Neutrophil (primary cell): Measurements from ENCODE around the gene UROD.

ENCODE experiments used
- H3K27ac ChIP-seq: fragments of 200-600 bp; sonication (generic); 2 replicates; pipeline ENCODE4 v1.5.1; 2016; ENCODE audit warnings: mild to moderate bottlenecking, moderate library complexity
- H3K27me3 ChIP-seq: fragments of 200-600 bp; sonication (generic); 2 replicates; pipeline ENCODE4 v1.6.0; 2016; ENCODE audit warnings: mild to moderate bottlenecking
- H3K36me3 ChIP-seq: fragments of 200-600 bp; sonication (generic); 2 replicates; pipeline ENCODE4 v1.5.1; 2017
- H3K4me1 ChIP-seq, 2 experiments: fragments of 200-600 bp in 1 of 2; sonication (generic) in 1 of 2; 1 replicate in 1 of 2; 2 replicates in 1 of 2; pipeline versions ENCODE4 v1.5.1 to v1.6.1; 2013 to 2016; ENCODE audit warnings: low read depth in 1 of 2, low read length in 1 of 2, mild to moderate bottlenecking in 1 of 2, moderate library complexity in 1 of 2; ENCODE audit not compliant: control insufficient read depth in 1 of 2, insufficient read depth in 1 of 2
- H3K4me3 ChIP-seq, 2 experiments: fragments of 200-600 bp in 1 of 2; sonication (generic) in 1 of 2; 1 replicate in 1 of 2; 2 replicates in 1 of 2; pipeline ENCODE4 v1.5.1; 2013 to 2016; ENCODE audit warnings: low read depth in 1 of 2, low read length in 1 of 2, mild to moderate bottlenecking in 1 of 2, moderate library complexity in 1 of 2
- H3K9me3 ChIP-seq: fragments of 200-600 bp; sonication (generic); 2 replicates; pipeline ENCODE4 v1.5.1; 2016
- CTCF ChIP-seq: fragments of 200-600 bp; sonication (generic); IDR thresholded peaks from 2 replicates; pipeline ENCODE4 v1.5.1; 2016; ENCODE audit warnings: antibody characterized with exemption

UROD gene

GRCh38 chr1:45018599-45019230 lies 6.7 kb downstream of the UROD start:
- Histone ChIP-seq H3K4me1 (peaks cover 0 to 6% of the 10 kb centered on the region in 2 experiments), H3K27ac (no peak overlapping the region), H3K36me3 (peaks cover 12% of the 10 kb centered on the region), H3K27me3 (no peaks in the 10 kb centered on the region), H3K9me3 (no peaks in the 10 kb centered on the region), H3K4me3 (no peak overlapping the region)
- no peak for TF ChIP-seq CTCF

GRCh38 chr1:45023663-45024062 lies 11.6 kb downstream of the UROD start:
- H3K27ac ChIP-seq = no peak overlapping the region
- no peaks in the 10 kb centered on the region for H3K9me3 ChIP-seq
- H3K4me3 ChIP-seq = no peak overlapping the region
- no peaks in the 10 kb centered on the region for H3K27me3 ChIP-seq
- no peaks in the 10 kb centered on the region for H3K36me3 ChIP-seq
- no peaks in the 10 kb centered on the region for H3K4me1 ChIP-seq
- TF ChIP-seq CTCF = no peak

GRCh38 chr1:45026446-45026845 lies 14.4 kb downstream of the UROD start:
- Histone ChIP-seq H3K9me3 (no peaks in the 10 kb centered on the region), H3K36me3 (no peaks in the 10 kb centered on the region), H3K27ac (no peak overlapping the region)

GRCh38 chr1:45032837-45033236 lies 20.8 kb downstream of the UROD start:
- H3K36me3 ChIP-seq = no peaks in the 10 kb centered on the region
- no peaks in the 10 kb centered on the region for H3K27me3 ChIP-seq
- no peaks in the 10 kb centered on the region for H3K9me3 ChIP-seq
- no peaks in the 10 kb centered on the region for H3K4me1 ChIP-seq
- H3K4me3 ChIP-seq = no peak overlapping the region
- H3K27ac ChIP-seq = no peak overlapping the region
- TF ChIP-seq CTCF = no peak

More at GRCh38 chr1:45026446-45026845, 14.4 kb downstream of the UROD start:
- no peak for TF ChIP-seq CTCF
- Histone ChIP-seq H3K27me3 (no peaks in the 10 kb centered on the region), H3K4me1 (no peaks in the 10 kb centered on the region), H3K4me3 (no peak overlapping the region)

- H3K9me3 ChIP-seq = no peaks in the 10 kb centered on the region
- no peaks in the 10 kb centered on the region for H3K4me1 ChIP-seq
- no peak overlapping the region for H3K4me3 ChIP-seq
- no peaks in the 10 kb centered on the region for H3K27me3 ChIP-seq
- no peak for TF ChIP-seq CTCF
- no peaks in the 10 kb centered on the region for H3K36me3 ChIP-seq
- no peak overlapping the region for H3K27ac ChIP-seq
Observed at GRCh38 chr1:45033356-45033755, 21.3 kb downstream of the UROD start.
